HG02678 (cell line): ENCODE data around the gene SSC4D.

Experiments
- ATAC-seq: cut with Tn5 transposase; IDR thresholded peaks from one replicate; pipeline ENCODE4 v1.9.1; 2021; ENCODE audit warnings: mild to moderate bottlenecking, moderate library complexity; ENCODE audit not compliant: unreplicated experiment

Gene SSC4D

DNA sequence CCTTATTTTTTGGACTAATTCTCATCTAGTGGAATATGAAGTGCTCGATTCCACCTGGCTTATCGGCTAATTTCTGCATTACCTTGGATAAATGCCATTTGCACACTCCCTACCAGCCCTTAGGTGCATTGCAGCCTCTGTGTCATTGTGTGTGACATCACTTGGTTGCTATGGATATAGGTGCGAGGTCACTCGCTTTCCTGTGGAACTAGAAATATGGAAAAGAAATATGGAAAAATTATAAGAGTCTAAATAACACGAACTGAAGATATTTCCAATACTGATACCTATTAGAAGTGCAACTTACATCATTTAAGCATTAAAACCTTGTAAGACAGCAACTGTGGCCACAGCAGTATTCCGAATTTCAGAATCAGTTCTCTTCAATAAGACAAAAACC is 52.7 kb downstream of the SSC4D start:
- no peak for ATAC-seq

DNA sequence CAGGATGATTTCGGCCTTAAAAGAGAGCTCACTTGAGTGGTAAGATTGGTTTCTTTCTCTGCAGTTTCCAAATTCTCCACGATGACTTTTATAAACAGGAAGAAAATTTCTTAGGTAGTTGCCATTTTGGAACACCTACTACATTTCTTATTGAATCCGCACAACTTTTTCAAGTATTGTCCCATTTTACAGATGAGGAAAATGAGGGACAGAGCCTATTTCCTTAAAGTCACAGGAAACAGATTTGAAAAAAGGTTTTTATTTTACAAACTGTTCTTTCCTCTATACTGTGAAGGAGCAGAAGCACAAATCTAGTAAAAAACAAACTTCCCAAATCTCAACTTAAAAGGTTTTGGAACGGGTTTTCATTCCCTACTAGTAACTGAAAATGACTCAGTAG is 53.4 kb downstream of the SSC4D start:
- no peak for ATAC-seq

DNA sequence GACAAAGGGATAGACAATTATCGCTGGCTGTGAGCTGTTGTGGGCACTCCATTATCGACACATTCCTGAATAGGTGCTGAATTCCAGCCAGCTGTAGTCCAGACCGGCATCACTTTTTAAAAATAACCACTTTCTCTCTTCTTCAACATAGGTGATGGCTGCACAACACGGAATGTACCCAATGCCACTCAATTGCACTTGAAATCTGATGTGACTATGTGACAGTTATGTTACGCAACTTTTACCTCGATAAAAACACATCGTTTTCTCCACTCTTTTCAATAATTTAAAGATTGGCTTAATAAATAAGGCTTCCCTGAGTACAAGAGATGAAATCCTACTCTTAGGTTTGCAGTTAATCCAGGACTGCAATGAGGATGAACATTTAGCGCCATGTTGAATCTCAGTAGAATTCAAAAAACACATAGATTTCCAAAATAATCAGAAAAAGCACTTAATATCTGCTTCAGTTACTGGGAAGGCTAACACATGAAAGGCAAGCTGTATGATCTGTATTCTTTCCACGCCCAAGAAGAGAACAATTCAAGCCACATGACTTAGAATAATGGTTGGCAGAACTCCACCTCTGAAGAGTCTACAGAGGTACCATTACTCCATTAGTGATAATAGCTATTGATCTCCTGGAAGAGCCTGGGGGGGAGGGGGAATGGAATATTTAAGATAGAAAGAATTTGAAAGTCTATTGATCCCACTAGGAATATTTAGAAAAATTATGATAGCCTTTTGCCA is 54.3 kb downstream of the SSC4D start:
- no peak for ATAC-seq

DNA sequence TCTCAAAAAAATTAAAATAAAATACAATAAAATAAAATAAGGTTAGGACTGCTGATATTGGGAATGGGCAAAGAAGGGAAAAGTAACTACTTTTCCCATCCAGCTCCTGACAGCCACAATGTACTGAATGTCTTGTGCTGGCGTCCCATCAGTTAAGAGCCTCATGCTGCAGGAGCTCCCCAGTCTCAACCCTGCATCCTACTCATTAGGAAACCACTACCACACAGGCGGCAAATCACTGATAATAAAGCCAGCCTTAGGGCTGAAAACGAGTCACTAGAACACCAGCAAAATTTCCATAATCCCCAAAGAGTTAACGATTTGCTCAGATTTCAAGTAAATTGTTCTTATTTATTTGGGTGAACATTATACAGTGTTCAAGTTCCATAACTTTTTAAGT is 55.0 kb downstream of the SSC4D start:
- ATAC-seq, result no peak

DNA sequence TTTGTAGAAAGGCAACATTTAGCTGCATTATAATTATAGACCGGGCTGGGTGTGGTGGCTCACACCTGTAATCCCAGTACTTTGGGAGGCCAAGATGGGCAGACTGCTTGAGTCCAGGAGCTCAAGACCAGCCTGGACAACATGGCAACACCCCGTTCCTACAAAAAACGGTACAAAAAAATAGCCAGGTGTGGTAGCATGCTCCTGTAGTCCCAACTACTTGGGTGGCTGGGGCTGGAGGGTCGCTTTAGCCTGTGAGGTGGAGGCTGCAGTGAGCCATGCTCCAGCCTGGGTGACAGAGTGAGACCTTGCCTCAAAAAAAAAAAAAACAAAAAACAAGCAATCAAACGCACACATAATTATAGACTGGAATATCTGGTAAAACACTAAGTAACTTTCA is 55.8 kb downstream of the SSC4D start:
- ATAC-seq, result no peak

DNA sequence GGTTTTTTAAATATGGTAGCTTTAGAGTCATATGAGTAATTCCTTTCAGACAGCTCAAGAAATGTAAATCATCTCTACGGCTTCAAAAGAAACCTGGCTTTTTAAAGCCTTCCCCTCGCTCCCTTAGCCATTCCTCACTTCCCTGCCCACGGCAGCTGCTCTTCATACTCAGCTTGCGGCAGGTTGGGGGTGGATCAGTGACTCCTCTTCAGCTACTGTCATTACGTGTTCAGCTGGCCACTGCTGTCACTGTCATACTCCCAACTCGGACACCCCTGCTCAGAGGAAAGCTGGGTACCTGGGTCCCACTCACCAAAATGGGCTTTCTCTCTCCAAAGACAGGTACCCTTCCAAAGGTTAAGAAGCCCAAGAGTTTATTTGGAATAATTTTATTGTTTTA is 57.3 kb downstream of the SSC4D start:
- no peak for ATAC-seq

DNA sequence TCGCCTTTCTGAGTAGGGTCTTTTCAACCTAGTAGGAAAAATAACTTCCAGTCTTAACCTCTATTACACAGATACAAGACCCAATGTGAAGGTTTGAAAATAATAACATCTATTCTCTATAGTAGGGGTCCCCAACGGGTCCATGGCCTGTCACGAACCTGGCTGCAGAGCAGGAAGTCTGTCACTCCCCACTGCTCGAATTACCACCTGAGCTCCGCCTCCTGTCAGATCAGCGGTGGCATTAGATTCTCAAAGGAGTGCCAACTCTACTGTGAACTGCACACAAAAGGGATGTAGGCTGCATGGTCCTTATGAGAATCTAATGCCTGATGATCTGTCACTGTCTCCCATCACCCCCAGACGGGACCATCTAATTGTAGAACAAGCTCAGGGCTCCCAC is 58.1 kb downstream of the SSC4D start:
- no peak for ATAC-seq

DNA sequence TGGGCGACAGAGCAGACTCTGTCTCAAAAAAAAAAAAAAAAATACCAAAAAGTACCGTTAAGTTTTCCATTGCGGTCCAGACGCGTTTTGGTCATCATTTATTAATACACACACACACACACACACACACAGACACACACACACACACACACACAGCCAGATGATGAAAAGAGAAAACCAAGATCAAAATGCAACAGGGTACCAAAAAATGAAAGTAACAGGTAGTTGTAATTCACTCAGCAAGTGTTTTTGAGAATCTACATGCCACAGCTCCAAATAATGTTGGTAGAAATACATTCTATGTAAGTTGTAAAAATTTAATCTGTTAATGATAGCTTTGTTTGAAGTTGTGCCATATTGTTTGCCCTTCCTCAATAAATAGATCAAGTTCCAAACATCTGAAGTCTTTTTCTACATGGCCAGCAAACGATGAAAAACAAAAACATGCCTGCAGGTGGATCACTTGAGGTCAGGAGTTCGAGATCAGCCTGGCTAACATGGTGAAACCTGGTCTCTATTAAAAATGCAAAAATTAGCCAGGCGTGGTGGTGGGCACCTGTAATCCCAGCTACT is 60.1 kb downstream of the SSC4D start:
- no peak for ATAC-seq

DNA sequence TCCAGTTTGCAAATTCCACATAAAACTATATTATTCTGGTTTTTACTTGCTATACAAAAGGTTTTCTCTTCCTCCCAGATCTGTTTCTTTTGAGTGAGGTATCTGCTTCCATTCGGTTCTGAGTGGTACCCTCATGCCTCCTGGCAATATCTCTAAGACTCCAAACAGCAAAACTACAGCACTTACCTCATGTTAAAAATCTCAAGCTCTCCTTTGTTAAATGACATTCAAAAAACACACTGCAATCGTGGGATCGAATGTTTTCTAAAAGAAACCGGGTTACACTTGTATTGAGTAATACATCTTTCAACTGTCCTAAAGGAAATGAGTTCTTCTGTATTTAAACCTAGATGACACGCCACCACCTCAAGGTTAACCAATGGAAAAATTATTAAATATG is 61.8 kb downstream of the SSC4D start:
- no peak for ATAC-seq

DNA sequence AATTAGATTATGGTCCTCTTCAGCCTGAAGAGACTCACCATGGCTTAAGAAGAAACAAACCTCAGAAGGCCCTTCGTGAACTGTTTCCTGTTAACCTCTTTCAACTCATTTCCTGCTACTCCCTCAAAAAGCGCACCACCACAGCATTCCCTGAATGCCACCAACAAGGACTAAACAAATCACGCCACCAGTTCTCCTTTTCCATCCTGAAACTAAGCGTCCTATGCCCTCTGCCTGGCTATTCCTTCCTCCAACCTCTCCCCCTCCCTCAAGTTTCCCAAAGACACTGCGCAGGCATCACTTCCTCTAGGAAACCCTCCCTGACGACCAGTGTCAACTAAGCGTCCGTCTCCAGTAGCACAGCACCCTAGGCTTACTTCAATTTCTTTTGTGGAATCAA is 62.7 kb downstream of the SSC4D start:
- ATAC-seq, result no peak

DNA sequence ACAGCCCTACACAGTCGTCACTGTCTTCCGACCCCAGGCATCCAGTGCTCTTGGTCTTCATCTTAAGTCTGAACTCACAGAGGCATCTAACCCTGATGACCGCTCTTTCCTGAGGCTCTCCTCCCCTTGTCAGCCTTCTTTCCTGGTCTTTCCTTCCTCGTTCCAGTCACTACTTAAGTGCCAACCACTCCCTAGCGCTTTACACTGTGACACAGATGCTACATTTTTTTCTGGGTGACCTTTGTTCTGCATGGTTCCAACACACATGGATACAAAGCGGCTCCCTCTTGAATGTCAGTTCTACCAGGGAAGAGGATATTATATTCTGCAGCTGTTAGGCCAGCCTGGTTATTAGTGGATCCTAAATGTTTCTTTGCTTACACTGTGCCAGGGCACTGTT is 63.4 kb downstream of the SSC4D start:
- no peak for ATAC-seq

DNA sequence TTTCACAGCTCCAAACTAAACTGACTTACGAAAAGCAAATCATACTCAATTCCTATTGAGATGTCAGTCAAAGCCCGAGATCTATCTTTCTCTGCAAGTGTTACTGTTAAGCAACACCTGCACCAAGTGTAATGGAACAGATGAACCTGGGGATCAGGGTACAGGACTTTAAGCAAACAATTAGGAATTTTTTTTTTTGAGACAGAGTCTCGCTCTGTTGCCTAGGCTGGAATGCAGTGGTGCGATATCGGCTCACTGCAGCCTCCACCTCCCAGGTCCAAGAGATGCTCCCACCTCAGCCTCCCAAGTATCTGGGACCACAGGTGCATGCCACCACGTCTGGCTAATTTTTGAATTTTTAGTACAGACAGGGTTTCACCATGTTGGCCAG is 65.6 kb downstream of the SSC4D start:
- no peak for ATAC-seq

DNA sequence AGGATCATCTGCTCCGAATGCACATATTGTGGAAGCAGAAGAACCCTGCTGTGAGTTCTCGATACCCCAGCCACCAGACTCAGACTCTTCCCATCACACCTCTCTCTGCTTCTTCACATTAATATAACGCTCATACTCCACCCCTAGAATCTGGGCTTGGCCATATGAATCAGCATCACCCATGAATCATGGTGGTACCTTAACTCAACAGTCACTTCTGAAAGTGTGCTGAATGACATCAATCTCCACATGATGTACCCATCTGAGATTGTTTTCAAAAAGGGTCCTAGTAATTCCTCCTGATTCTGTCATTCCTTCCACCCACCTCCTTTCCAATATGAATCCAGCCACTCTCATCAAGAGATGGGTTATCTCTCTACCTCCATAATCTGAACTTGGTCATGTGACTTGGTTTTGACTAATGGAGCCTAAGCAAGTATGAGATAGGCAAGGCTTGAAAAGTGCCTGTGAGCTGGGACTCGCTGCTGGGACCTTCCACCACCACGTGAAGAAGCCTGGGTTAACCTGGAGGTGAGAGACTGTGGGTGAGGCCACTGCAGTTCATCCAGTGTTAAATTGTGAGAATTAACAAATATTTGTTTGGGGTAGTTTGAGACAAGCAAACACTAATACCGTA is 66.1 kb downstream of the SSC4D start:
- ATAC-seq, result no peak

DNA sequence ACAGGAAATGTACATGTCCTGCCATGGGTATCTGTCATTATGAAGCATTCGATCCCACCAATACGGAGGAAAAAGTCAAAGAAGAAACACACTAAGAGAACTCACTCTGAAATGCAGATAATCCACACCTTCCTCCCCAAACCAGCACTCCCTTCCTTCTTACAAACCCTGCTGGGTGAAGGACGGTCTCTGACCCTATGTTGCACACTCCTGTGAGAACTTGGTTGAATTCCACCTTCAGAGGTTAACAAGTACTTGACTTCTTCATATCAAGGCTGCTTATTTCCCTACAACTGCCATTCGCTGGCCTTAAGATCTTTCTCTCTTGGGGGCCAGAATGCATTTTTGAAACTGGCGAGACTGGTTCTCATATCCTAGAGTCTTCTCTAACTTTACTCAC is 67.3 kb downstream of the SSC4D start:
- no peak for ATAC-seq

DNA sequence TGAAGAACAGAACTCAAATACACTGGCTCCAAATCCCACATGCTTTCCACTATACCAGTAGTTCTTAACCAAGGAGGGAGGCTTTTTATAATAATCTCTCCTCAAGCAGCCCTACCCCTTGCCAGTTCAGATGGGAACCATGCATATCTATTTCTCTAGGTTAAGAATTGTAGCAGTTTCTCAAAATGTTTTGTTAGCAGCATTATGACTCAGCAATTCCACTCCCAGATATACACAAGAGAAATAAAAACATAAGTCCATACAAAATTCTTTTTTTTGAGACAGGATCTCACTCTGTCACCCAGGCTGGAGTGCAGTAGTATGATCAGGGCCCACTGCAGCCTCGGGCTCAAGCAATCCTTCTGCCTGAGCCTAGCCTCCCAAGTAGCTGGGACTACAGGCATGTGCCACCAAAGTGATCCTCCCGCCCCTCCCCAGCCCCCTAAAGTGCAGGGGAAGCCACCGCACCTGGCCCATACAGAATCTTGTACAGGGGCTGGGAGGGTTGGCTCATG is 68.8 kb downstream of the SSC4D start:
- no peak for ATAC-seq
